ENCODE data around the gene DUSP5.

DNA sequence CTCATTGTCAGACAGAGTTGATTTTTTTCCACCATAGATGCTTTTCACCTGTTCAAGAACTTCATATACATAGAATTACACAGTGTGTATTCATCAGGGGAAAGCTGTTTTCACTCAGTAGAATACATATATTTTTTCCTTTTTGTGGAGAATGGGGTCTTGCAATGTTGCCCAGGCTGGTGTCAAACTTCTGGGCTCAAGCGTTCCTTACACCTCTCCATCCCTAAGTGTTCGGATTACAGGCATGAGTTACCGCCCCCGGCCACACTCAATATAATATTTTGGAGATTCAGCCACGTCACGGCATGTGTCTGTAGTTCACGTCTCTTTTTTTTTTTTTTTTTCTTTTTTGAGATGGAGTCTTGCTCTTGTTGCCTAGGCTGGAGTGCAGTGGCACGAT, 62.3 kb downstream of the DUSP5 start:
- TF ChIP-seq, protein P1, sequence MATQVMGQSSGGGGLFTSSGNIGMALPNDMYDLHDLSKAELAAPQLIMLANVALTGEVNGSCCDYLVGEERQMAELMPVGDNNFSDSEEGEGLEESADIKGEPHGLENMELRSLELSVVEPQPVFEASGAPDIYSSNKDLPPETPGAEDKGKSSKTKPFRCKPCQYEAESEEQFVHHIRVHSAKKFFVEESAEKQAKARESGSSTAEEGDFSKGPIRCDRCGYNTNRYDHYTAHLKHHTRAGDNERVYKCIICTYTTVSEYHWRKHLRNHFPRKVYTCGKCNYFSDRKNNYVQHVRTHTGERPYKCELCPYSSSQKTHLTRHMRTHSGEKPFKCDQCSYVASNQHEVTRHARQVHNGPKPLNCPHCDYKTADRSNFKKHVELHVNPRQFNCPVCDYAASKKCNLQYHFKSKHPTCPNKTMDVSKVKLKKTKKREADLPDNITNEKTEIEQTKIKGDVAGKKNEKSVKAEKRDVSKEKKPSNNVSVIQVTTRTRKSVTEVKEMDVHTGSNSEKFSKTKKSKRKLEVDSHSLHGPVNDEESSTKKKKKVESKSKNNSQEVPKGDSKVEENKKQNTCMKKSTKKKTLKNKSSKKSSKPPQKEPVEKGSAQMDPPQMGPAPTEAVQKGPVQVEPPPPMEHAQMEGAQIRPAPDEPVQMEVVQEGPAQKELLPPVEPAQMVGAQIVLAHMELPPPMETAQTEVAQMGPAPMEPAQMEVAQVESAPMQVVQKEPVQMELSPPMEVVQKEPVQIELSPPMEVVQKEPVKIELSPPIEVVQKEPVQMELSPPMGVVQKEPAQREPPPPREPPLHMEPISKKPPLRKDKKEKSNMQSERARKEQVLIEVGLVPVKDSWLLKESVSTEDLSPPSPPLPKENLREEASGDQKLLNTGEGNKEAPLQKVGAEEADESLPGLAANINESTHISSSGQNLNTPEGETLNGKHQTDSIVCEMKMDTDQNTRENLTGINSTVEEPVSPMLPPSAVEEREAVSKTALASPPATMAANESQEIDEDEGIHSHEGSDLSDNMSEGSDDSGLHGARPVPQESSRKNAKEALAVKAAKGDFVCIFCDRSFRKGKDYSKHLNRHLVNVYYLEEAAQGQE (IDR thresholded peaks at IDR 0.05; ENCODE audit: low read depth): no peak
- TF ChIP-seq, protein P2, sequence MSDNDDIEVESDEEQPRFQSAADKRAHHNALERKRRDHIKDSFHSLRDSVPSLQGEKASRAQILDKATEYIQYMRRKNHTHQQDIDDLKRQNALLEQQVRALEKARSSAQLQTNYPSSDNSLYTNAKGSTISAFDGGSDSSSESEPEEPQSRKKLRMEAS (IDR thresholded peaks at IDR 0.05): no peak
- no peak for TF ChIP-seq TEAD4 (IDR thresholded peaks at IDR 0.05)
- TF ChIP-seq EP300 (IDR thresholded peaks at IDR 0.05; ENCODE audit: borderline replicate concordance): no peak
- TF ChIP-seq FOXM1 (IDR thresholded peaks at IDR 0.05; ENCODE audit: borderline replicate concordance, low read depth): no peak
- TF ChIP-seq TCF12 (IDR thresholded peaks at IDR 0.05; ENCODE audit: low read depth): no peak
- TF ChIP-seq RAD21 (IDR thresholded peaks at IDR 0.05; ENCODE audit: low read depth): no peak
- TF ChIP-seq, protein P3, sequence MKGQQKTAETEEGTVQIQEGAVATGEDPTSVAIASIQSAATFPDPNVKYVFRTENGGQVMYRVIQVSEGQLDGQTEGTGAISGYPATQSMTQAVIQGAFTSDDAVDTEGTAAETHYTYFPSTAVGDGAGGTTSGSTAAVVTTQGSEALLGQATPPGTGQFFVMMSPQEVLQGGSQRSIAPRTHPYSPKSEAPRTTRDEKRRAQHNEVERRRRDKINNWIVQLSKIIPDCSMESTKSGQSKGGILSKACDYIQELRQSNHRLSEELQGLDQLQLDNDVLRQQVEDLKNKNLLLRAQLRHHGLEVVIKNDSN (IDR thresholded peaks at IDR 0.05): no peak

Measured in Ishikawa (cell line).